Measurements from ENCODE around the gene ZNF428. TPM values are rescaled to one million over a fixed set of nuclear protein-coding genes. Genes with fewer than 3 reads are reported as not detected.

Gene ZNF428
- total RNA-seq, 1 donor from 2014 or later = 27.1 TPM

- DNase-seq (no peak), ATAC-seq (no peak)
- peaks cover 8% of the 10 kb centered on the region for H3K4me1 ChIP-seq
- no peaks in the 10 kb centered on the region for H3K36me3 ChIP-seq
- H3K27me3 ChIP-seq = no peaks in the 10 kb centered on the region
- peak overlapping the region; percentile 93 for H3K4me3 ChIP-seq
- TF ChIP-seq CTCF (IDR thresholded peaks at IDR 0.05) = no peak
- H3K9me3 ChIP-seq = no peaks in the 10 kb centered on the region
- intact Hi-C loops (cut with DNase I) = no loop called here
- peak overlapping the region; percentile 93 for H3K27ac ChIP-seq
Measured at GRCh38 chr19:43620061-43621001, 902 bp upstream of the ZNF428 start.

- ATAC-seq (peak; percentile 64), DNase-seq (no peak)
- Histone ChIP-seq H3K4me3 (peak overlapping the region; percentile 93), H3K4me1 (peaks cover 8% of the 10 kb centered on the region), H3K27me3 (no peaks in the 10 kb centered on the region), H3K36me3 (no peaks in the 10 kb centered on the region), H3K27ac (peak overlapping the region; percentile 93), H3K9me3 (no peaks in the 10 kb centered on the region)
- no peak for TF ChIP-seq CTCF (IDR thresholded peaks at IDR 0.05)
- intact Hi-C loops (cut with DNase I) = no loop called here
Measured at GRCh38 chr19:43618921-43619261, 538 bp downstream of the ZNF428 start.

DNA sequence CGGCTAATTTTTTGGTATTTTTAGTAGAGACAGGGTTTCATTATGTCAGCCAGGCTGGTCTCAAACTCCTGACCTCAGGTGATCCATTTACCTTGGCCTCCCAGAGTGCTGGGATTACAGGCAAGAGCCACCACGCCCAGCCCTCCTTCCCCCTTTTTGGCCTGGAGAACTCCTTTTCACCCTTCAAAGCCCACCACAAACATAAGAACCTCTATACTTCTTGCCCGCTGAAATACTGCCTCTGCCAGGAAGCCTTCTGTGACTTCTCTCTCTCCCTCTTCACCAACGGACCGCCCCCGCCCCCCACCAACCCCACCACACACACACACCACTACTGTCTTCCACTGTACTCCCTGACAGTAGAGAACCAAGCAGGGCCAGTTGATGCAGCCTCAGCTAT lies 2.5 kb downstream of the ZNF428 start:
- peaks cover 8% of the 10 kb centered on the region for H3K4me1 ChIP-seq
- no peak for ATAC-seq
- intact Hi-C loops (cut with DNase I) = no loop called here
- H3K27ac ChIP-seq = no peak overlapping the region
- no peak for DNase-seq
- TF ChIP-seq CTCF (IDR thresholded peaks at IDR 0.05) = no peak
- no peak overlapping the region for H3K4me3 ChIP-seq
- no peaks in the 10 kb centered on the region for H3K27me3 ChIP-seq
- peaks cover 14% of the 10 kb centered on the region for H3K36me3 ChIP-seq
- no peaks in the 10 kb centered on the region for H3K9me3 ChIP-seq

DNA sequence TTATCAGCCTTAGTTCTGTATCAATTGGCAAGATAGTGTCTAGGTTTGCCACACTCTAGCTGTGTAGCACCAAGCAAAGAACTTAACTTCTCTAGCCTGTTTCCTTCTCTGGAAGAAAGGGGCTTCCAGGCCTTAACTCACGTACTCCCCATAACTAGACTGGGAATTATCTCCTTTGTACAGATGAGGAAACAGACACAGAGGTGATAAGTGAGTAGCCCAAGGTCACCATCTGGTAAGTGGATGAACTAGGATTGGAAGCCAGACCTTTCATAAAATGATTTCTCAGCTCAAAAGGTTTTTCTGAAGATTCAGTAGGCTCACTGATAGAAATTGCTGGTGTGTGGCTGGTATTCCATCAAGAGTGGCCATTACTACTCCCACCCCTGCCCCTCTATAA lies 3.1 kb downstream of the ZNF428 start:
- no peak for TF ChIP-seq CTCF (IDR thresholded peaks at IDR 0.05)
- intact Hi-C loops (cut with DNase I) = no loop called here
- H3K9me3 ChIP-seq = no peaks in the 10 kb centered on the region
- H3K27ac ChIP-seq = no peak overlapping the region
- DNase-seq (no peak), ATAC-seq (no peak)
- peaks cover 8% of the 10 kb centered on the region for H3K4me1 ChIP-seq
- H3K27me3 ChIP-seq = no peaks in the 10 kb centered on the region
- H3K36me3 ChIP-seq = peaks cover 19% of the 10 kb centered on the region
- no peak overlapping the region for H3K4me3 ChIP-seq

DNA sequence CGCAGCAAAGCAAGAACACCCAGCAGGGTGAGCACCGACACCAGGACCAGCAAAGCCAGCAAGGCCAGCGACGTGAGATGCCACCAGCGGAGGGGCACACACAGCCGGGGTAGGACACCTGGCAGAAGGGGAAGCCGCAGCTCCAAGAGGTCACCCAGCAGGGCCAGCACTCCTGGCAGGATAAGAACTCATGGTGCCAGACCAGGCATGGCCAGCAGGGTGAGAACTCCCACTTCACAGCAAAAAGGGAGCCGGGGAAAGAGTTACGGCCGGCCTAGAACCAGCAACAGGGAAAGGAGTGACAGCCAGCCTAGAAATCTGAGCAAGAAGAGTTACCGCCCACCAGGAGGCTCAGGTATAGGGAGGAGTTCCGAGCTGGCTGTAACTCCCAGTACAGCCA lies 7.1 kb downstream of the ZNF428 start:
- Histone ChIP-seq H3K4me3 (no peak overlapping the region), H3K36me3 (peaks cover 24% of the 10 kb centered on the region), H3K9me3 (no peaks in the 10 kb centered on the region), H3K4me1 (no peaks in the 10 kb centered on the region), H3K27me3 (no peaks in the 10 kb centered on the region), H3K27ac (no peak overlapping the region)
- no peak for DNase-seq
- ATAC-seq = no peak
- no peak for TF ChIP-seq CTCF (IDR thresholded peaks at IDR 0.05)
- intact Hi-C loops (cut with DNase I) = no loop called here
